HG03378 (cell line): ENCODE results near the gene CRTC2.
A peak's percentile ranks its signal among the peaks of the same experiment; 100 is the strongest.

Experiments used
- ATAC-seq: cut with Tn5 transposase; IDR thresholded peaks from one replicate; pipeline ENCODE4 v1.9.1; 2021; ENCODE audit warnings: mild to moderate bottlenecking, moderate library complexity; ENCODE audit not compliant: unreplicated experiment

CRTC2 gene

GRCh38 chr1:153973525-153973924, 15.1 kb upstream of the CRTC2 start:
- ATAC-seq: no peak

- no peak for ATAC-seq
Measured at GRCh38 chr1:153973071-153973470, 14.7 kb upstream of the CRTC2 start.

- no peak for ATAC-seq
Measured at GRCh38 chr1:153970346-153970745, 11.9 kb upstream of the CRTC2 start.

- no peak for ATAC-seq
Measured at GRCh38 chr1:153968972-153969371, 10.6 kb upstream of the CRTC2 start.

GRCh38 chr1:153968408-153968807, 10.0 kb upstream of the CRTC2 start:
- ATAC-seq: no peak

- ATAC-seq: no peak
Measured at GRCh38 chr1:153968000-153968363, 9.6 kb upstream of the CRTC2 start.

GRCh38 chr1:153967107-153967999, 8.9 kb upstream of the CRTC2 start, which contains the start of gene CREB3L4:
CREB3L4 (plus strand) TSS chr1:153967902; CDS start chr1:153968526, 624 bp downstream.
- ATAC-seq: peak; percentile 76

- no peak for ATAC-seq
Measured at GRCh38 chr1:153963850-153964331, 5.5 kb upstream of the CRTC2 start.

GRCh38 chr1:153963030-153963849, 4.8 kb upstream of the CRTC2 start, which contains the start of gene SLC39A1:
SLC39A1 (minus strand) TSS chr1:153963537; CDS start chr1:153962715, 822 bp downstream.
- peak; percentile 32 for ATAC-seq

GRCh38 chr1:153962088-153963029, 3.9 kb upstream of the CRTC2 start:
- ATAC-seq: no peak

- no peak for ATAC-seq
Measured at GRCh38 chr1:153961421-153961820, 3.0 kb upstream of the CRTC2 start.

- no peak for ATAC-seq
Measured at GRCh38 chr1:153960206-153960605, 1.8 kb upstream of the CRTC2 start.

- ATAC-seq: no peak
Measured at GRCh38 chr1:153959454-153959853, 1.0 kb upstream of the CRTC2 start.

- ATAC-seq: no peak
Measured at GRCh38 chr1:153958961-153959260, 499 bp upstream of the CRTC2 start.

- ATAC-seq: no peak
Measured at GRCh38 chr1:153957744-153958110, 685 bp downstream of the CRTC2 start.

GRCh38 chr1:153956997-153957715, 1.3 kb downstream of the CRTC2 start:
- ATAC-seq: no peak

GRCh38 chr1:153954826-153955225, 3.6 kb downstream of the CRTC2 start:
- no peak for ATAC-seq

GRCh38 chr1:153953859-153954365, 4.5 kb downstream of the CRTC2 start:
- ATAC-seq: no peak

GRCh38 chr1:153951801-153952200, 6.6 kb downstream of the CRTC2 start:
- no peak for ATAC-seq

GRCh38 chr1:153951183-153951582, 7.2 kb downstream of the CRTC2 start:
- no peak for ATAC-seq
